K562 (cell line): Measurements from ENCODE around the gene ARHGAP26. TPM values are rescaled to one million over a fixed set of nuclear protein-coding genes. Genes with fewer than 3 reads are reported as not detected.
A peak's percentile ranks its signal among the peaks of the same experiment; 100 is the strongest.

Experiments used
- ATAC-seq: fragments of 200-7000 bp; cut with Tn5 transposase; 3 replicates; pipeline ENCODE4 v1.9.1; 2020; ENCODE audit warnings: moderate library complexity
- BruUV-seq: library from RNA; stranded (reverse); fragments of 400-500 nt; replicated peaks from 2 replicates; lab custom pipeline; 2021; lab: Mats Ljungman, UMichigan
- CTCF ChIA-PET: fragments of 300-600 bp; formaldehyde crosslinking; extraction: SDS; loops from one replicate; lab custom pipeline; 2021; ENCODE audit warnings: low intra/inter-chr PET ratio; lab: Yijun Ruan, JAX
- POLR2A ChIA-PET: fragments of 300-600, 350-650 bp; sonication (Branson Sonifier 250); formaldehyde crosslinking; extraction: SDS; loops from one replicate; lab custom pipeline; 2021; ENCODE audit warnings: antibody characterized with exemption, inconsistent platforms; lab: Yijun Ruan, JAX
- DNase-seq, 4 experiments: peaks; one replicate each; pipeline versions ENCODE4 v3.0.0 to v3.0.0-alpha.2; 2011 to 2018; ENCODE audit warnings: low spot score in 3 of 4, mixed read lengths in 3 of 4; ENCODE audit errors: extremely low read depth in 1 of 4
- FAIRE-seq: peaks from 2 replicates; lab custom pipeline; 2011; peaks lifted over from hg19 to GRCh38; lab: Jason Lieb, UNC
- H2AFZ ChIP-seq: 2 replicates; pipeline ENCODE4 v1.6.0; 2011; ENCODE audit warnings: low read depth, low read length, control low read depth, inconsistent platforms
- H3K27ac ChIP-seq: fragments of 200-600 bp; 3 replicates; pipeline ENCODE4 v1.8.0; 2011; ENCODE audit warnings: low read depth, mild to moderate bottlenecking, control low read depth, inconsistent platforms, low read length, moderate library complexity, mixed read lengths; ENCODE audit errors: extremely low read depth
- H3K27me3 ChIP-seq, 2 experiments: fragments of 300-600 bp in 1 of 2; 2 replicates in 1 of 2; 3 replicates in 1 of 2; pipeline versions ENCODE4 v1.6.0 to v1.8.0; 2011; ENCODE audit warnings: inconsistent platforms in 2 of 2, low read length in 2 of 2, mild to moderate bottlenecking in 1 of 2, mixed read lengths in 1 of 2, moderate library complexity in 1 of 2; ENCODE audit not compliant: control insufficient read depth in 2 of 2, insufficient read depth in 2 of 2
- H3K36me3 ChIP-seq: fragments of 300-600 bp; 3 replicates; pipeline ENCODE4 v1.8.0; 2011; ENCODE audit warnings: mild to moderate bottlenecking, low read length, inconsistent platforms; ENCODE audit not compliant: control insufficient read depth, insufficient read depth
- H3K4me1 ChIP-seq, 2 experiments: fragments of 200-600 bp in 1 of 2; replicated peaks in 1 of 2; 2 replicates in 1 of 2; 3 replicates in 1 of 2; pipeline versions ENCODE4 v1.5.1 to v1.8.0; 2011; ENCODE audit warnings: inconsistent platforms in 2 of 2, low read length in 2 of 2, mild to moderate bottlenecking in 1 of 2, mixed read lengths in 1 of 2, moderate library complexity in 1 of 2; ENCODE audit not compliant: control insufficient read depth in 2 of 2, insufficient read depth in 2 of 2
- H3K4me2 ChIP-seq: 2 replicates; pipeline ENCODE4 v1.6.1; 2011; ENCODE audit warnings: low read length, control low read depth, inconsistent platforms, mixed read lengths; ENCODE audit not compliant: insufficient read depth
- H3K4me3 ChIP-seq: fragments of 200-600 bp; sonication (generic), shearing (Covaris generic); 2 replicates; pipeline ENCODE4 v1.5.1; 2016; ENCODE audit warnings: control low read depth, inconsistent platforms
- H3K79me2 ChIP-seq: fragments of 200-600 bp; 3 replicates; pipeline ENCODE4 v1.8.0; 2011; ENCODE audit warnings: low read length, inconsistent platforms; ENCODE audit not compliant: control insufficient read depth, insufficient read depth
- H3K9ac ChIP-seq, 2 experiments: 2 replicates each; pipeline versions ENCODE4 v1.6.0 to v1.6.1; 2011; ENCODE audit warnings: low read depth in 2 of 2, low read length in 2 of 2, control low read depth in 1 of 2, inconsistent platforms in 1 of 2, mild to moderate bottlenecking in 1 of 2, mixed read lengths in 1 of 2; ENCODE audit not compliant: insufficient read depth in 1 of 2
- H3K9me1 ChIP-seq: one replicate; pipeline ENCODE4 v1.6.0; 2011; ENCODE audit warnings: inconsistent platforms, mild to moderate bottlenecking, low read length, moderate library complexity; ENCODE audit not compliant: control insufficient read depth, insufficient read depth
- H3K9me3 ChIP-seq: replicated peaks from 2 replicates; pipeline ENCODE4 v1.5.1; 2011; ENCODE audit warnings: low read depth, low read length, inconsistent platforms; ENCODE audit not compliant: control insufficient read depth, insufficient read depth
- H4K20me1 ChIP-seq: replicated peaks from 2 replicates; pipeline ENCODE4 v1.6.1; 2011; ENCODE audit warnings: low read length, inconsistent platforms, mixed read lengths; ENCODE audit not compliant: control insufficient read depth, insufficient read depth
- MTF1 ChIP-seq: fragments of 250-450 bp; sonication (Bioruptor Pico); IDR thresholded peaks from 2 replicates; pipeline ENCODE4 v1.9.0; 2021; ENCODE audit warnings: moderate library complexity, mild to moderate bottlenecking, inconsistent platforms, borderline replicate concordance
- NFIX ChIP-seq: fragments of 250-450 bp; sonication (Bioruptor Pico); IDR thresholded peaks from 2 replicates; pipeline ENCODE4 v1.4.0; 2020; ENCODE audit warnings: low read depth, mild to moderate bottlenecking, moderate library complexity
- ZC3H11A ChIP-seq: IDR thresholded peaks from 2 replicates; pipeline ENCODE4 v1.6.1; 2012; ENCODE audit warnings: low read depth, low read length, improper control_type of control experiment
- ZEB2 ChIP-seq: fragments of 450-650 bp; IDR thresholded peaks from 2 replicates; pipeline ENCODE4 v1.6.1; 2016
- ZNF133 ChIP-seq: fragments of 250-450 bp; sonication (Bioruptor Pico); IDR thresholded peaks from 2 replicates; pipeline ENCODE4 v1.4.0; 2020; ENCODE audit warnings: mild to moderate bottlenecking
- WGBS: fragments of 100-300 bp; shearing (Covaris generic); methylation state at CpG from one replicate; pipeline ENCODE4 v1.1.6; 2016; ENCODE audit warnings: low coverage, mixed read lengths; ENCODE audit not compliant: insufficient coverage; ENCODE audit errors: missing lambda C conversion rate; 5-methylcytosine and 5-hydroxymethylcytosine counted together
- in situ Hi-C: fragments of 300-500 bp; cut with MboI; formaldehyde crosslinking; loops from 4 replicates; pipeline ENCODE4 v1.15.0; 2018; ENCODE audit warnings: inconsistent platforms, mixed read lengths
- intact Hi-C: fragments of 100-400 bp; cut with micrococcal nuclease; formaldehyde crosslinking; loops from 2 replicates; pipeline ENCODE4 v1.14.2; 2022
- polyA plus RNA-seq, 8 experiments: library from polyadenylated mRNA; depleted of rRNA in 4 of 8; stranded (reverse) in 5 of 8; unstranded in 3 of 8; fragments of >200 nt; fragmentation: Nextera tagmentation in 2 of 8; fragmentation: Illumina TruSeq in 1 of 8; extraction: Ambion mirVana in 2 of 8; extraction: Trizol in 1 of 8; gene quantifications; 2 replicates each; pipeline versions ENCODE4 v1.2.1 to v1.2.3, GENCODE V29; 2011 to 2014; ENCODE audit warnings: inconsistent platforms in 1 of 8, missing spikeins in 1 of 8
- total RNA-seq, 7 experiments: library from RNA; depleted of rRNA in 6 of 7; stranded (reverse); fragments of >200 nt in 6 of 7; fragmentation: Illumina TruSeq in 2 of 7; extraction: Trizol in 2 of 7; gene quantifications; 2 replicates each; pipeline versions ENCODE4 v1.2.1 to v1.2.3, GENCODE V29; 2011 to 2021; ENCODE audit warnings: low replicate concordance in 1 of 7
- TF ChIP-seq, protein P1 (sequence below): sonication (generic); formaldehyde crosslinking; IDR thresholded peaks from 2 replicates; pipeline ENCODE4 v1.8.0; 2022; ENCODE audit warnings: mild to moderate bottlenecking, low read depth, missing genetic modification reagents

ARHGAP26 gene
- total and polyA plus RNA-seq, 9 of the 15 experiments (the other 6 are each of a cell fraction or from before 2014, with no cell fraction given), result 0.13 to 1.1 (median 0.55) TPM

DNA sequence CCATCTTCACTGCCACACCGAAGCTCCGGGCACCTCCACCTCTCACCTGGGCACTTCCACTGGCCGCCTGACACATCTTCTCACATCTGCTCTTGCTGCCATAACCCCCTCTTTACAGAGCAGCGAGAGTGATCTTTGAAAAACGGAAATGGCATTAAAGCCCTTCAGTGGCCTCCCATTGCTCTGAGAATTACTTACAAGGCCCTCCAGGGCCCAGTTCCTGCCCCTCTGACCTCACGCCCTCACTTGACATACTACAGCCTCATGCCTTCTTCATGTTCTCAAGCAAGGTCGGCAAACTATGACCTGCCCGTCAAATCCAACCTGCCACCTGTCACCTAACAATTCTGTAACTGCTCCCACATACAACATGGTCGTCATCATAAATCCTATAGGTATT is 446.0 kb downstream of the ARHGAP26 start:
- Histone ChIP-seq H3K4me3 (no peak overlapping the region), H3K27ac (no peak overlapping the region), H3K36me3 (no peaks in the 10 kb centered on the region), H3K9ac (no peak overlapping the region), H3K27me3 (no peaks in the 10 kb centered on the region), H3K4me2 (no peak overlapping the region), H3K4me1 (peaks cover 33 to 64% of the 10 kb centered on the region in 2 experiments), H4K20me1 (no peaks in the 10 kb centered on the region), H2AFZ (peak overlapping the region; percentile 84), H3K9me3 (no peaks in the 10 kb centered on the region), H3K9me1 (no peaks in the 10 kb centered on the region), H3K79me2 (no peaks in the 10 kb centered on the region)
- FAIRE-seq, result no peak
- ChIA-PET CTCF (no interaction called here), POLR2A (no interaction called here)
- in situ Hi-C loops, result no loop called here
- 68% methylated on average over 9 of the region's 9 CpGs for WGBS
- TF ChIP-seq ZC3H11A (no peak), ZNF133 (CRISPR knock-in tag) (no peak), ZEB2 (no peak), MTF1 (CRISPR knock-in tag) (no peak), NFIX (CRISPR knock-in tag) (no peak)
- TF ChIP-seq, protein P1, sequence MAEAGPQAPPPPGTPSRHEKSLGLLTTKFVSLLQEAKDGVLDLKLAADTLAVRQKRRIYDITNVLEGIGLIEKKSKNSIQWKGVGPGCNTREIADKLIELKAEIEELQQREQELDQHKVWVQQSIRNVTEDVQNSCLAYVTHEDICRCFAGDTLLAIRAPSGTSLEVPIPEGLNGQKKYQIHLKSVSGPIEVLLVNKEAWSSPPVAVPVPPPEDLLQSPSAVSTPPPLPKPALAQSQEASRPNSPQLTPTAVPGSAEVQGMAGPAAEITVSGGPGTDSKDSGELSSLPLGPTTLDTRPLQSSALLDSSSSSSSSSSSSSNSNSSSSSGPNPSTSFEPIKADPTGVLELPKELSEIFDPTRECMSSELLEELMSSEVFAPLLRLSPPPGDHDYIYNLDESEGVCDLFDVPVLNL (CRISPR knock-in tag), result no peak
- ATAC-seq, result no peak
- BruUV-seq, result no TSS peak
- intact Hi-C loops, result loop anchor here (2.0 to 10.0 kb wide), 2 partner anchors 187 to 369 kb away; partner anchors contain the start of gene NR3C1
- no peak for DNase-seq
